ELR (cell line): Measurements from ENCODE around the gene PSMD12.
"Not testable (repeated sequence)": the region's sequence is repeated elsewhere in the genome, so short reads cannot be mapped to it uniquely, and the experiment has no call there.

Source experiments
- DNase-seq: peaks from one replicate; pipeline ENCODE4 v3.0.0-alpha.2; 2015; ENCODE audit warnings: low read depth

Gene PSMD12

GRCh38 chr17:67358612-67359011 lies 7.8 kb downstream of the PSMD12 start:
- peak; percentile 29 for DNase-seq

GRCh38 chr17:67353929-67354574 lies 12.3 kb downstream of the PSMD12 start:
- no peak for DNase-seq

GRCh38 chr17:67353161-67353560 lies 13.2 kb downstream of the PSMD12 start:
- DNase-seq: no peak

- DNase-seq: no peak
Measured at GRCh38 chr17:67349420-67349819, 17.0 kb downstream of the PSMD12 start.

GRCh38 chr17:67347826-67348225 lies 18.6 kb downstream of the PSMD12 start:
- DNase-seq: no peak

- no peak for DNase-seq
Measured at GRCh38 chr17:67343237-67343636, 23.1 kb downstream of the PSMD12 start.

GRCh38 chr17:67338353-67338752 lies 28.0 kb downstream of the PSMD12 start:
- not testable (repeated sequence) for DNase-seq

GRCh38 chr17:67336859-67337258 lies 29.5 kb downstream of the PSMD12 start:
- DNase-seq: no peak

- DNase-seq: no peak
Measured at GRCh38 chr17:67335245-67335835, 31.0 kb downstream of the PSMD12 start.

GRCh38 chr17:67332162-67332508 lies 34.2 kb downstream of the PSMD12 start:
- not testable (repeated sequence) for DNase-seq

- peak; percentile 26 for DNase-seq
Measured at GRCh38 chr17:67331381-67332161, 34.8 kb downstream of the PSMD12 start.

- no peak for DNase-seq
Measured at GRCh38 chr17:67328026-67328425, 38.4 kb downstream of the PSMD12 start.

GRCh38 chr17:67326959-67327745 lies 39.2 kb downstream of the PSMD12 start:
- DNase-seq: not testable (repeated sequence)

GRCh38 chr17:67326440-67326839 lies 39.9 kb downstream of the PSMD12 start:
- DNase-seq: no peak

- no peak for DNase-seq
Measured at GRCh38 chr17:67324330-67324729, 42.0 kb downstream of the PSMD12 start.

- no peak for DNase-seq
Measured at GRCh38 chr17:67323445-67323844, 42.9 kb downstream of the PSMD12 start.

GRCh38 chr17:67322042-67322787 lies 44.2 kb downstream of the PSMD12 start:
- no peak for DNase-seq

- not testable (repeated sequence) for DNase-seq
Measured at GRCh38 chr17:67321486-67321885, 44.9 kb downstream of the PSMD12 start.

- no peak for DNase-seq
Measured at GRCh38 chr17:67316781-67317180, 49.6 kb downstream of the PSMD12 start.

- DNase-seq: no peak
Measured at GRCh38 chr17:67315865-67316264, 50.5 kb downstream of the PSMD12 start.

- DNase-seq: peak; percentile 26
Measured at GRCh38 chr17:67312265-67312664, 54.1 kb downstream of the PSMD12 start.

GRCh38 chr17:67311575-67311974 lies 54.8 kb downstream of the PSMD12 start:
- no peak for DNase-seq
